H1 (cell line): ENCODE results near the gene TASP1. TPM values are rescaled to one million over a fixed set of nuclear protein-coding genes. Genes with fewer than 3 reads are reported as not detected.

Experiments
- CTCF ChIA-PET: fragments of 300-600 bp; sonication (Branson Sonifier 250); formaldehyde crosslinking; loops from one replicate; lab custom pipeline; 2021; ENCODE audit not compliant: partially characterized antibody; lab: Charles Lee
- POLR2A ChIA-PET: fragments of 300-600 bp; sonication (Branson Sonifier 250); formaldehyde crosslinking; loops from one replicate; lab custom pipeline; 2021; ENCODE audit warnings: inconsistent platforms; ENCODE audit not compliant: partially characterized antibody; lab: Charles Lee
- DNase-seq, 2 experiments: peaks; one replicate each; pipeline versions ENCODE4 v3.0.0 to v3.0.0-alpha.2; 2010 to 2022; ENCODE audit warnings: low spot score in 2 of 2, low read depth in 1 of 2, mixed read lengths in 1 of 2
- FAIRE-seq: peaks from 2 replicates; lab custom pipeline; 2011; peaks lifted over from hg19 to GRCh38; lab: Jason Lieb, UNC
- H2AFZ ChIP-seq: 2 replicates; pipeline ENCODE4 v1.8.1; 2012; ENCODE audit warnings: low read length, inconsistent platforms
- H2AK5ac ChIP-seq: 2 replicates; pipeline ENCODE4 v1.6.1; 2013; ENCODE audit warnings: low read depth, low read length
- H2BK120ac ChIP-seq: replicated peaks from 2 replicates; pipeline ENCODE3; 2013; ENCODE audit warnings: low read depth, low read length, inconsistent platforms
- H2BK12ac ChIP-seq: 2 replicates; pipeline ENCODE4 v1.6.1; 2013; ENCODE audit warnings: low read depth, low read length
- H2BK15ac ChIP-seq: 2 replicates; pipeline ENCODE4 v1.6.1; 2013; ENCODE audit warnings: low read length
- H2BK20ac ChIP-seq: 2 replicates; pipeline ENCODE4 v1.6.1; 2013; ENCODE audit warnings: low read length
- H2BK5ac ChIP-seq: 2 replicates; pipeline ENCODE4 v1.6.1; 2013; ENCODE audit warnings: low read depth, low read length
- H3K14ac ChIP-seq: 2 replicates; pipeline ENCODE4 v1.6.1; 2013; ENCODE audit warnings: inconsistent platforms; ENCODE audit not compliant: insufficient read length
- H3K18ac ChIP-seq: 2 replicates; pipeline ENCODE4 v1.6.1; 2013; ENCODE audit warnings: low read length; ENCODE audit errors: extremely low read depth
- H3K23ac ChIP-seq: 2 replicates; pipeline ENCODE4 v1.6.1; 2013; ENCODE audit warnings: inconsistent platforms; ENCODE audit not compliant: insufficient read length
- H3K23me2 ChIP-seq: 2 replicates; pipeline ENCODE4 v1.6.1; 2013; ENCODE audit warnings: low read depth, low read length
- H3K27ac ChIP-seq: 2 replicates; pipeline ENCODE4 v1.6.1; 2011; ENCODE audit warnings: low read depth, low read length, inconsistent platforms
- H3K27me3 ChIP-seq, 4 experiments: replicated peaks in 1 of 4; 1 replicate in 1 of 4; 2 replicates in 3 of 4; pipeline versions ENCODE4 v1.6.1 to v1.8.1; 2011 to 2013; ENCODE audit warnings: low read length in 3 of 4, mild to moderate bottlenecking in 3 of 4, inconsistent platforms in 2 of 4, mixed read lengths in 2 of 4, moderate library complexity in 1 of 4; ENCODE audit not compliant: control insufficient read depth in 3 of 4, insufficient read depth in 3 of 4; ENCODE audit errors: extremely low read depth in 1 of 4
- H3K36me3 ChIP-seq, 4 experiments: 2 replicates each; pipeline versions ENCODE4 v1.6.1 to v1.8.1; 2011 to 2013; ENCODE audit warnings: mild to moderate bottlenecking in 4 of 4, low read length in 3 of 4, moderate library complexity in 2 of 4, control low read depth in 1 of 4, inconsistent platforms in 1 of 4; ENCODE audit not compliant: insufficient read depth in 4 of 4, control insufficient read depth in 2 of 4
- H3K4ac ChIP-seq: replicated peaks from 2 replicates; pipeline ENCODE3; 2013; ENCODE audit warnings: low read length, low read depth, mixed read lengths, inconsistent platforms; ENCODE audit not compliant: insufficient read length
- H3K4me1 ChIP-seq, 4 experiments: replicated peaks in 1 of 4; 1 replicate in 1 of 4; 2 replicates in 3 of 4; pipeline versions ENCODE4 v1.6.1 to v1.8.1; 2011 to 2013; ENCODE audit warnings: low read length in 3 of 4, inconsistent platforms in 2 of 4, mixed read lengths in 1 of 4; ENCODE audit not compliant: insufficient read depth in 4 of 4, control insufficient read depth in 3 of 4
- H3K4me2 ChIP-seq, 2 experiments: 2 replicates each; pipeline versions ENCODE4 v1.6.1 to v1.8.1; 2011 to 2013; ENCODE audit warnings: low read depth in 2 of 2, low read length in 2 of 2, control low read depth in 1 of 2, inconsistent platforms in 1 of 2, mild to moderate bottlenecking in 1 of 2; ENCODE audit not compliant: insufficient read depth in 1 of 2
- H3K4me3 ChIP-seq, 4 experiments: fragments of 200-600, 300-600 bp in 1 of 4; sonication (generic), shearing (Covaris generic), sonication (Bioruptor Twin) in 1 of 4; 2 replicates each; pipeline versions ENCODE4 v1.5.1 to v1.8.1; 2011 to 2016; ENCODE audit warnings: low read length in 4 of 4, low read depth in 3 of 4, control low read depth in 2 of 4, inconsistent platforms in 2 of 4, mild to moderate bottlenecking in 2 of 4, mixed read lengths in 1 of 4, moderate library complexity in 1 of 4; ENCODE audit not compliant: insufficient read depth in 2 of 4; ENCODE audit errors: extremely low read depth in 1 of 4
- H3K56ac ChIP-seq: replicated peaks from 2 replicates; pipeline ENCODE3; 2013; ENCODE audit warnings: low read depth, mild to moderate bottlenecking, mixed read lengths, low read length, inconsistent platforms; ENCODE audit not compliant: insufficient read length
- H3K79me1 ChIP-seq: 2 replicates; pipeline ENCODE4 v1.6.1; 2013; ENCODE audit warnings: low read depth, low read length, control low read depth
- H3K79me2 ChIP-seq, 2 experiments: 2 replicates each; pipeline versions ENCODE4 v1.6.1 to v1.8.1; 2012 to 2013; ENCODE audit warnings: low read length in 2 of 2, mild to moderate bottlenecking in 2 of 2, inconsistent platforms in 1 of 2; ENCODE audit not compliant: insufficient read depth in 2 of 2, control insufficient read depth in 1 of 2
- H3K9ac ChIP-seq, 4 experiments: replicated peaks in 1 of 4; 1 replicate in 1 of 4; 2 replicates in 3 of 4; pipeline versions ENCODE4 v1.6.1 to v1.8.1; 2011 to 2013; ENCODE audit warnings: low read depth in 3 of 4, low read length in 3 of 4, control low read depth in 2 of 4, mild to moderate bottlenecking in 2 of 4, moderate library complexity in 2 of 4, inconsistent platforms in 1 of 4; ENCODE audit errors: extremely low read depth in 1 of 4
- H3K9me3 ChIP-seq, 2 experiments: 2 replicates each; pipeline versions ENCODE4 v1.6.1 to v1.8.1; 2012 to 2013; ENCODE audit warnings: mild to moderate bottlenecking in 2 of 2, moderate library complexity in 2 of 2, control low read depth in 1 of 2, inconsistent platforms in 1 of 2, low read depth in 1 of 2, low read length in 1 of 2, mixed read lengths in 1 of 2; ENCODE audit not compliant: insufficient read depth in 2 of 2
- H4K20me1 ChIP-seq, 2 experiments: replicated peaks in 1 of 2; 2 replicates each; pipeline versions ENCODE3 to v1.8.1; 2011 to 2013; ENCODE audit warnings: inconsistent platforms in 2 of 2, low read length in 2 of 2, mild to moderate bottlenecking in 1 of 2; ENCODE audit not compliant: insufficient read depth in 2 of 2, control insufficient read depth in 1 of 2
- H4K5ac ChIP-seq: 2 replicates; pipeline ENCODE4 v1.6.1; 2013; ENCODE audit warnings: low read length, low read depth, mixed read lengths, inconsistent platforms; ENCODE audit not compliant: insufficient read length
- H4K8ac ChIP-seq: 2 replicates; pipeline ENCODE4 v1.8.0; 2013; ENCODE audit warnings: mild to moderate bottlenecking, moderate library complexity, low read length, inconsistent platforms; ENCODE audit not compliant: insufficient read depth; ENCODE audit errors: extremely low read depth
- H4K91ac ChIP-seq: replicated peaks from 2 replicates; pipeline ENCODE3; 2013; ENCODE audit warnings: low read length, mixed read lengths, inconsistent platforms; ENCODE audit not compliant: insufficient read length
- CBX5 ChIP-seq: fragments of 300-800, 300-1000 bp; sonication (generic); IDR thresholded peaks from 2 replicates; pipeline ENCODE4 v1.7.1; 2016; ENCODE audit warnings: antibody characterized with exemption, low read length, low read depth
- CHD2 ChIP-seq: IDR thresholded peaks from 2 replicates; pipeline ENCODE4 v1.6.1; 2012; ENCODE audit warnings: low read length, improper control_type of control experiment
- FOSL1 ChIP-seq: IDR thresholded peaks from 2 replicates; pipeline ENCODE4 v1.6.1; 2011; ENCODE audit warnings: mild to moderate bottlenecking, low read depth, low read length, moderate library complexity; ENCODE audit not compliant: insufficient read depth
- NANOG ChIP-seq: IDR thresholded peaks from 2 replicates; pipeline ENCODE4 v1.6.1; 2011; ENCODE audit warnings: low read length, low read depth, mild to moderate bottlenecking, inconsistent platforms; ENCODE audit not compliant: insufficient read depth, poor library complexity, severe bottlenecking
- PHF8 ChIP-seq: fragments of 200-600 bp; sonication (generic); conservative IDR thresholded peaks from 2 replicates; pipeline ENCODE4 v1.7.1; 2012; ENCODE audit warnings: low read depth, mild to moderate bottlenecking, inconsistent platforms, low read length, moderate library complexity
- POLR2A ChIP-seq, 2 experiments: IDR thresholded peaks; 1 replicate in 1 of 2; 2 replicates in 1 of 2; pipeline ENCODE4 v1.6.1; 2011; ENCODE audit warnings: low read depth in 2 of 2, low read length in 2 of 2, mild to moderate bottlenecking in 2 of 2; ENCODE audit errors: control extremely low read depth in 1 of 2
- RFX5 ChIP-seq: IDR thresholded peaks from 2 replicates; pipeline ENCODE4 v1.6.1; 2011; ENCODE audit warnings: low read depth, low read length, improper control_type of control experiment, borderline replicate concordance
- SAP30 ChIP-seq: fragments of 300-600 bp; sonication (generic); IDR thresholded peaks from 2 replicates; pipeline ENCODE4 v1.7.1; 2012; ENCODE audit warnings: low read length, moderate library complexity, mild to moderate bottlenecking, inconsistent platforms; ENCODE audit not compliant: insufficient read depth, insufficient replicate concordance
- SIN3A ChIP-seq, 2 experiments: IDR thresholded peaks in 1 of 2; conservative IDR thresholded peaks in 1 of 2; 2 replicates each; pipeline ENCODE4 v1.6.1; 2011 to 2012; ENCODE audit warnings: low read length in 2 of 2, improper control_type of control experiment in 1 of 2, low read depth in 1 of 2, mild to moderate bottlenecking in 1 of 2
- TCF12 ChIP-seq: IDR thresholded peaks from 2 replicates; pipeline ENCODE4 v1.6.1; 2011; ENCODE audit warnings: low read depth, mild to moderate bottlenecking, low read length
- TEAD4 ChIP-seq: IDR thresholded peaks from 2 replicates; pipeline ENCODE4 v1.6.1; 2012; ENCODE audit warnings: low read depth, low read length, inconsistent platforms, mixed read lengths
- polyA plus RNA-seq, 7 experiments: library from polyadenylated mRNA; depleted of rRNA in 3 of 7; stranded (reverse) in 5 of 7; unstranded in 2 of 7; fragments of >200 nt in 5 of 7; fragments of 200-250 nt in 2 of 7; gene quantifications; 1 replicate in 5 of 7; 2 replicates in 1 of 7; 4 replicates in 1 of 7; pipeline versions ENCODE4 v1.2.1 to v1.2.3, GENCODE V29; 2011 to 2013; ENCODE audit warnings: missing spikeins in 2 of 7, mixed read lengths in 2 of 7
- total RNA-seq: library from RNA; stranded (reverse); fragmentation: NEBNext Ultra II Directional; extraction: Animal tissue kit (Norgen Biotek cat#: 25700); gene quantifications from 2 replicates; pipeline ENCODE4 v1.2.1, GENCODE V29; 2021
- TF ChIP-seq, protein P1 (sequence below): IDR thresholded peaks from 2 replicates; pipeline ENCODE4 v1.6.1; 2012; ENCODE audit warnings: inconsistent platforms
- TF ChIP-seq, protein P2 (sequence below): IDR thresholded peaks from 2 replicates; pipeline ENCODE4 v1.6.1; 2012; ENCODE audit warnings: low read length, inconsistent platforms

Gene TASP1
- total and polyA plus RNA-seq, 2 of the 8 experiments (the other 6 are each of a cell fraction or from before 2014, with no cell fraction given), result 4.5 to 10.9 TPM

DNA sequence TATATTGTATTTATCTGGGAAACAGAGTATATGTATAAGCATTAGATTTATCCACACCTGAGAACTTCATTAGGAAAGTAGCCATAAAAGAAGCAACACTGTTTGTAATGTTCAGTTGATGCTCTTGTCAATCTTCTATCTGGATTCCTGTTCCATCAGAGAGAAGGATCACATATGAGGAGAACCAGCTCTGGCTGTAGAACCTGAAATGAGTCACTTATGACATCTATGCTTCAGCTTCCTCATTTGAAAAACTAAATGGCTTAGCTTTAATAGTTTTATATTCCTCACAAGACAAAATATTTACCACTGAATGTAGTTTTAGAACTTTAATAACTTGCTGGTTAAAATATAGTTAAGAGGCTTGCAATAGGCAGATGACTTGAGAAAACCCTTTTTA lies 144.7 kb downstream of the TASP1 start:
- Histone ChIP-seq H3K23me2 (no peaks in the 10 kb centered on the region), H3K4ac (no peak overlapping the region), H3K14ac (no peak overlapping the region), H2AFZ (no peak overlapping the region), H3K27me3 (no peaks in the 10 kb centered on the region), H3K18ac (no peak overlapping the region), H2AK5ac (no peak overlapping the region), H3K4me1 (peaks cover 0 to 19% (median 4%) of the 10 kb centered on the region in 4 experiments; a peak in 5 of 7 replicates), H3K79me1 (no peaks in the 10 kb centered on the region), H3K4me2 (no peak overlapping the region; a peak in 1 of 4 replicates), H3K36me3 (peaks cover 0 to 4% (median 0%) of the 10 kb centered on the region in 4 experiments; a peak in 1 of 8 replicates), H3K4me3 (no peak overlapping the region), H2BK15ac (no peak overlapping the region), H3K23ac (no peak overlapping the region), H2BK20ac (no peak overlapping the region), H2BK12ac (no peak overlapping the region), H4K8ac (no peak overlapping the region), H3K9ac (no peak overlapping the region), H3K79me2 (no peaks in the 10 kb centered on the region), H2BK5ac (no peak overlapping the region), H4K5ac (no peak overlapping the region), H2BK120ac (no peak overlapping the region), H4K91ac (no peak overlapping the region), H4K20me1 (no peaks in the 10 kb centered on the region), H3K9me3 (no peaks in the 10 kb centered on the region), H3K27ac (no peak overlapping the region), H3K56ac (no peak overlapping the region)
- POLR2A ChIA-PET, result no interaction called here
- DNase-seq, result no peak
- CTCF ChIA-PET, result no interaction called here
- no peak for FAIRE-seq
- TF ChIP-seq FOSL1 (no peak), CHD2 (no peak), SAP30 (no peak), CBX5 (no peak), PHF8 (no peak), RFX5 (no peak), SIN3A (conservative IDR thresholded peaks at IDR 0.05 in 1 of 2, IDR thresholded peaks at IDR 0.05 in 1 of 2; ENCODE audit: low read depth in 1 of 2, low read length in 2 of 2) (no peak), POLR2A (IDR thresholded peaks at IDR 0.05; ENCODE audit: control extremely low read depth in 1 of 2, low read depth in 2 of 2, low read length in 2 of 2) (no peak), TCF12 (no peak), TEAD4 (no peak), NANOG (no peak)
- TF ChIP-seq, protein P1, sequence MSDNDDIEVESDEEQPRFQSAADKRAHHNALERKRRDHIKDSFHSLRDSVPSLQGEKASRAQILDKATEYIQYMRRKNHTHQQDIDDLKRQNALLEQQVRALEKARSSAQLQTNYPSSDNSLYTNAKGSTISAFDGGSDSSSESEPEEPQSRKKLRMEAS, result no peak
- TF ChIP-seq, protein P2, sequence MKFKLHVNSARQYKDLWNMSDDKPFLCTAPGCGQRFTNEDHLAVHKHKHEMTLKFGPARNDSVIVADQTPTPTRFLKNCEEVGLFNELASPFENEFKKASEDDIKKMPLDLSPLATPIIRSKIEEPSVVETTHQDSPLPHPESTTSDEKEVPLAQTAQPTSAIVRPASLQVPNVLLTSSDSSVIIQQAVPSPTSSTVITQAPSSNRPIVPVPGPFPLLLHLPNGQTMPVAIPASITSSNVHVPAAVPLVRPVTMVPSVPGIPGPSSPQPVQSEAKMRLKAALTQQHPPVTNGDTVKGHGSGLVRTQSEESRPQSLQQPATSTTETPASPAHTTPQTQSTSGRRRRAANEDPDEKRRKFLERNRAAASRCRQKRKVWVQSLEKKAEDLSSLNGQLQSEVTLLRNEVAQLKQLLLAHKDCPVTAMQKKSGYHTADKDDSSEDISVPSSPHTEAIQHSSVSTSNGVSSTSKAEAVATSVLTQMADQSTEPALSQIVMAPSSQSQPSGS, result no peak
